Kidney glomerular epithelial cell (primary cell): ENCODE results near the gene FKBP7.
"Not testable (repeated sequence)": the region's sequence is repeated elsewhere in the genome, so short reads cannot be mapped to it uniquely, and the experiment has no call there.

ENCODE experiments used
- DNase-seq: peaks from one replicate; lab custom pipeline; 2025; lab: John Stamatoyannopoulos, UW

FKBP7 gene

GRCh38 chr2:178478439-178479274 is at the start of gene FKBP7:
Gene FKBP7 (minus strand): TSS chr2:178478600. CDS start chr2:178478499, 101 bp downstream.
- peak; percentile 69 for DNase-seq

- no peak for DNase-seq
Measured at GRCh38 chr2:178527592-178527991, 49.2 kb upstream of the FKBP7 start.

GRCh38 chr2:178526256-178526655 is 47.9 kb upstream of the FKBP7 start:
- DNase-seq: no peak

GRCh38 chr2:178525460-178525859 is 47.1 kb upstream of the FKBP7 start:
- not testable (repeated sequence) for DNase-seq

- not testable (repeated sequence) for DNase-seq
Measured at GRCh38 chr2:178525010-178525409, 46.6 kb upstream of the FKBP7 start.

- DNase-seq: no peak
Measured at GRCh38 chr2:178523596-178524134, 45.3 kb upstream of the FKBP7 start.

GRCh38 chr2:178522950-178523595 is 44.7 kb upstream of the FKBP7 start:
- peak; percentile 50 for DNase-seq

- DNase-seq: no peak
Measured at GRCh38 chr2:178521304-178522150, 43.1 kb upstream of the FKBP7 start.

GRCh38 chr2:178517496-178517895 is 39.1 kb upstream of the FKBP7 start:
- DNase-seq: no peak

- DNase-seq: peak; percentile 70
Measured at GRCh38 chr2:178514664-178515063, 36.3 kb upstream of the FKBP7 start.

- no peak for DNase-seq
Measured at GRCh38 chr2:178513876-178514275, 35.5 kb upstream of the FKBP7 start.

GRCh38 chr2:178512484-178512883 is 34.1 kb upstream of the FKBP7 start:
- DNase-seq: peak; percentile 47

- no peak for DNase-seq
Measured at GRCh38 chr2:178510384-178510783, 32.0 kb upstream of the FKBP7 start.

- DNase-seq: no peak
Measured at GRCh38 chr2:178508646-178509045, 30.2 kb upstream of the FKBP7 start.

- DNase-seq: no peak
Measured at GRCh38 chr2:178506949-178507348, 28.5 kb upstream of the FKBP7 start.

- DNase-seq: no peak
Measured at GRCh38 chr2:178506524-178506923, 28.1 kb upstream of the FKBP7 start.

- no peak for DNase-seq
Measured at GRCh38 chr2:178506101-178506500, 27.7 kb upstream of the FKBP7 start.

GRCh38 chr2:178502751-178503150 is 24.4 kb upstream of the FKBP7 start:
- no peak for DNase-seq

GRCh38 chr2:178499640-178500039 is 21.2 kb upstream of the FKBP7 start:
- no peak for DNase-seq

GRCh38 chr2:178498137-178498536 is 19.7 kb upstream of the FKBP7 start:
- DNase-seq: no peak

- DNase-seq: no peak
Measured at GRCh38 chr2:178496049-178496448, 17.6 kb upstream of the FKBP7 start.

- no peak for DNase-seq
Measured at GRCh38 chr2:178491612-178492011, 13.2 kb upstream of the FKBP7 start.
